Esophagus squamous epithelium (tissue), 5 donors: ENCODE results near the gene TPM1. TPM values are rescaled to one million over a fixed set of nuclear protein-coding genes. Genes with fewer than 3 reads are reported as not detected.

Source experiments
- DNase-seq: peaks from one replicate; lab custom pipeline; 2025; lab: John Stamatoyannopoulos, UW
- H3K27ac ChIP-seq, 4 donors: fragments of 200-600 bp; sonication (generic); one replicate each; pipeline ENCODE4 v1.5.1; 2016 to 2019; ENCODE audit warnings: mild to moderate bottlenecking in 1 of 4
- H3K27me3 ChIP-seq, 4 donors: fragments of 200-600 bp; sonication (generic); 1 replicate in 3 of 4; 2 replicates in 1 of 4; pipeline versions ENCODE4 v1.5.1 to v1.6.0; 2017 to 2021; ENCODE audit warnings: antibody characterized with exemption in 1 of 4
- H3K36me3 ChIP-seq, 3 donors: fragments of 200-600 bp; sonication (generic); one replicate each; pipeline ENCODE4 v1.5.1; 2016 to 2019
- H3K4me1 ChIP-seq, 3 donors: fragments of 200-600 bp; sonication (generic); one replicate each; pipeline ENCODE4 v1.5.1; 2017 to 2019
- H3K4me3 ChIP-seq, 4 donors: fragments of 200-600 bp; sonication (generic); 1 replicate in 3 of 4; 2 replicates in 1 of 4; pipeline ENCODE4 v1.5.1; 2016 to 2019; ENCODE audit warnings: mild to moderate bottlenecking in 2 of 4, moderate library complexity in 1 of 4
- H3K9me3 ChIP-seq, 3 donors: fragments of 200-600 bp; sonication (generic); one replicate each; pipeline ENCODE4 v1.5.1; 2016 to 2019
- POLR2A ChIP-seq, 4 donors: fragments of 450-650 bp; IDR thresholded peaks; one replicate each; pipeline ENCODE4 v1.6.1; 2017; ENCODE audit warnings: antibody characterized with exemption in 4 of 4, mild to moderate bottlenecking in 4 of 4, moderate library complexity in 3 of 4
- WGBS, 2 donors: methylation state at CpG; one replicate each; pipeline ENCODE4 v1.1.5; 2018; 5-methylcytosine and 5-hydroxymethylcytosine counted together
- intact Hi-C: fragments of 100-400 bp; cut with DNase I; formaldehyde crosslinking; loops from one replicate; pipeline ENCODE4 v1.15.0; 2022
- total RNA-seq, 4 donors: library from RNA; depleted of rRNA; stranded (reverse); fragments of >200 nt; gene quantifications; one replicate each; pipeline ENCODE4 v1.1.0, GENCODE V29; 2016
- TF ChIP-seq, protein P1 (sequence below), 6 experiments: fragments of 450-650 bp in 4 of 6; fragments of 200-600 bp in 2 of 6; sonication (generic) in 2 of 6; IDR thresholded peaks; one replicate each; pipeline ENCODE4 v1.5.1; 2016 to 2019; ENCODE audit warnings: antibody characterized with exemption in 6 of 6, mild to moderate bottlenecking in 4 of 6, moderate library complexity in 4 of 6
- donor health status: DM: yes; HTN: yes; CAD: no.

TPM1 gene
- total RNA-seq, 4 donors from 2014 or later: 44.3 to 680 (median 138) TPM

DNA sequence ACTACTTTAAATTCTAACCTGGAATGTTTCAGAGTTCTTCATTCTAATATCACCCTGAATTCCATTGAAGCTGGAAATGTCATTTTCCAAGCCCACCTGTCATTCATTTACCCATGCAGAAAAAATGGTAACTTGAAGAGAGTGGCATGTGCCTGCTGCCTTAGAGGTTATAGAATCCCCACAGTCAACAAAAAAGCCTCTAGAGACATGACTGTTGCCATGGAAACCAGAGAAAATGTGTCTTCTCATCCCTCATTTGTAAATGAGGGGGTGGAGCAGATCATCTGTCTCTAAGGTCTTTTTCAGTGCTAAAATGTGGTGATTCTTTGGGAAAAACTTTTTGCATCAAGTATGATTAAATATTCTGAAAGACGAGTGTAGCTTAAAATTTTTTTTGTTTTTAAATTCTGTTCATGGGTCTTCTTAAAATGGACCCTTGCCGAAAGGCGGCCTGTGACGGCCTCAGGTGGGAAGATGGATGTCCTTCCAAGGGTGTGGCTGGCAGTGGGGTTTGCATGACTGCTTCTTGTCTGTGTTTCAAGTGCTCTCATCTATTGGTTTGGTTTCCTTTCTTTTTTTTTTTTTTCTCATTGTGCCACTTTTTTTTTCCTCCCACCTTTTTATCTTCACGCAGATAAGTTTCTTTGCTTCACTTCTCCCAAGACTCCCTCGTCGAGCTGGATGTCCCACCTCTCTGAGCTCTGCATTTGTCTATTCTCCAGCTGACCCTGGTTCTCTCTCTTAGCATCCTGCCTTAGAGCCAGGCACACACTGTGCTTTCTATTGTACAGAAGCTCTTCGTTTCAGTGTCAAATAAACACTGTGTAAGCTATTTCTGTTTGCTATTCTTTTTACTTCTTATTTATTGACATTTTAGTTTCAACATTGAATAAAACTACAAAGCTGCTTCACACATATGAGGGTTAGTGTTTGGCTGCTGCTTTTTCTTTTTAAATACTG, 23.0 kb downstream of the TPM1 start:
- Histone ChIP-seq H3K4me1 (peaks cover 0 to 18% (median 0%) of the 10 kb centered on the region in 3 donors), H3K27me3 (no peaks in the 10 kb centered on the region), H3K27ac (peak overlapping the region in 2 of 4 donors; percentile 18 to 34), H3K4me3 (no peak overlapping the region), H3K36me3 (peaks cover 5 to 80% (median 16%) of the 10 kb centered on the region in 3 donors), H3K9me3 (no peaks in the 10 kb centered on the region)
- no peak for DNase-seq
- intact Hi-C loops: no loop called here
- 76 to 81% methylated on average over 8 of the region's 8 CpGs for WGBS, 2 donors
- no peak for TF ChIP-seq POLR2A (IDR thresholded peaks at IDR 0.05)
- TF ChIP-seq, protein P1, sequence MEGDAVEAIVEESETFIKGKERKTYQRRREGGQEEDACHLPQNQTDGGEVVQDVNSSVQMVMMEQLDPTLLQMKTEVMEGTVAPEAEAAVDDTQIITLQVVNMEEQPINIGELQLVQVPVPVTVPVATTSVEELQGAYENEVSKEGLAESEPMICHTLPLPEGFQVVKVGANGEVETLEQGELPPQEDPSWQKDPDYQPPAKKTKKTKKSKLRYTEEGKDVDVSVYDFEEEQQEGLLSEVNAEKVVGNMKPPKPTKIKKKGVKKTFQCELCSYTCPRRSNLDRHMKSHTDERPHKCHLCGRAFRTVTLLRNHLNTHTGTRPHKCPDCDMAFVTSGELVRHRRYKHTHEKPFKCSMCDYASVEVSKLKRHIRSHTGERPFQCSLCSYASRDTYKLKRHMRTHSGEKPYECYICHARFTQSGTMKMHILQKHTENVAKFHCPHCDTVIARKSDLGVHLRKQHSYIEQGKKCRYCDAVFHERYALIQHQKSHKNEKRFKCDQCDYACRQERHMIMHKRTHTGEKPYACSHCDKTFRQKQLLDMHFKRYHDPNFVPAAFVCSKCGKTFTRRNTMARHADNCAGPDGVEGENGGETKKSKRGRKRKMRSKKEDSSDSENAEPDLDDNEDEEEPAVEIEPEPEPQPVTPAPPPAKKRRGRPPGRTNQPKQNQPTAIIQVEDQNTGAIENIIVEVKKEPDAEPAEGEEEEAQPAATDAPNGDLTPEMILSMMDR (IDR thresholded peaks at IDR 0.05): no peak

DNA sequence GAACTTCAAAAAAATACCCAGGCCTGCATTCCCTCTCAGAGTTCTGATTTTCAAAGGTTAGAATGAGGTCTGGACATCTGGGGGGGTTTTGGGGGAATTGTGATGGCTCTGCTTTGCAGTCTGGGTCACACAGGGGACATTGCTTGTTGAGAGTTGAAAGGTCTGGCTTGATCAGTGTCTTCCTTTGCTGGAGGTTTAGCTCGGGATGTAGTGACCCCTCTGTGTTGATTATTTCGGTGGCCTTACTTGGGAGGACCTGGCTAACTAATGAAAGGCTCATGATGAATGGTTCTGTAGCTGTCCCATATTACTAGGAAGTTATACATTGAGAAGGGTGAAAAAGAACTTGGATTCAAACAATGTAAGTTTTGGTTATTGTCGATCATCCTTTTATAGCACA, 23.7 kb downstream of the TPM1 start:
- no peaks in the 10 kb centered on the region for H3K27me3 ChIP-seq
- H3K4me3 ChIP-seq: no peak overlapping the region
- TF ChIP-seq, protein P1 (IDR thresholded peaks at IDR 0.05): no peak
- no peak for TF ChIP-seq POLR2A (IDR thresholded peaks at IDR 0.05)
- no peaks in the 10 kb centered on the region for H3K9me3 ChIP-seq
- H3K4me1 ChIP-seq: peaks cover 0 to 13% (median 0%) of the 10 kb centered on the region in 3 donors
- peak overlapping the region in 2 of 4 donors; percentile 18 to 34 for H3K27ac ChIP-seq
- no peak for DNase-seq
- intact Hi-C loops: no loop called here
- H3K36me3 ChIP-seq: peaks cover 0 to 75% (median 9%) of the 10 kb centered on the region in 3 donors
- 66 to 86% methylated on average over 3 of the region's 3 CpGs for WGBS, 2 donors

DNA sequence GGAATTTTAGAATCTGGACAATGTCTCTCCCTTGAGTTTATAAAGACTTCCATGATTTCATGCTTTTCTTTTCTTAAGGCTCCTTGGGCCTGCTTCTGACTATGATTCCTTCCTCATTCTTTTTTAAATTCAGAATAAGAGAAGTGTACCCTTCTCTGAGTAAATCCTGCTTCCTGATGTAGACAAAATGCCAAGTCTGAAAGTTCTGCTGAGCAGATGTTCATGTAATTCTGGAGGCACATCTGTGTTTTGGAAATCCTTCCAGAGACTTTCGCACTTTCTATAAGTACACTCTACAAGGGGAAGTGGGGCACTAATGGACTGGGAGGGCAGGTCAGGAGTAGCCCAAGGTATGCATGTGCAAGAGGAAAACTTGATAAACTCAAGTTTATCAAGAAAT, 24.8 kb downstream of the TPM1 start:
- Histone ChIP-seq H3K4me1 (peaks cover 0 to 13% (median 0%) of the 10 kb centered on the region in 3 donors), H3K27me3 (no peaks in the 10 kb centered on the region), H3K27ac (peak overlapping the region in 2 of 4 donors; percentile 17 to 49), H3K9me3 (no peaks in the 10 kb centered on the region), H3K4me3 (no peak overlapping the region), H3K36me3 (peaks cover 0 to 69% (median 6%) of the 10 kb centered on the region in 3 donors)
- intact Hi-C loops: no loop called here
- TF ChIP-seq, protein P1 (IDR thresholded peaks at IDR 0.05): no peak
- no peak for TF ChIP-seq POLR2A (IDR thresholded peaks at IDR 0.05)
- 100% methylated on average over 1 of the region's 1 CpG for WGBS, 2 donors
- no peak for DNase-seq

DNA sequence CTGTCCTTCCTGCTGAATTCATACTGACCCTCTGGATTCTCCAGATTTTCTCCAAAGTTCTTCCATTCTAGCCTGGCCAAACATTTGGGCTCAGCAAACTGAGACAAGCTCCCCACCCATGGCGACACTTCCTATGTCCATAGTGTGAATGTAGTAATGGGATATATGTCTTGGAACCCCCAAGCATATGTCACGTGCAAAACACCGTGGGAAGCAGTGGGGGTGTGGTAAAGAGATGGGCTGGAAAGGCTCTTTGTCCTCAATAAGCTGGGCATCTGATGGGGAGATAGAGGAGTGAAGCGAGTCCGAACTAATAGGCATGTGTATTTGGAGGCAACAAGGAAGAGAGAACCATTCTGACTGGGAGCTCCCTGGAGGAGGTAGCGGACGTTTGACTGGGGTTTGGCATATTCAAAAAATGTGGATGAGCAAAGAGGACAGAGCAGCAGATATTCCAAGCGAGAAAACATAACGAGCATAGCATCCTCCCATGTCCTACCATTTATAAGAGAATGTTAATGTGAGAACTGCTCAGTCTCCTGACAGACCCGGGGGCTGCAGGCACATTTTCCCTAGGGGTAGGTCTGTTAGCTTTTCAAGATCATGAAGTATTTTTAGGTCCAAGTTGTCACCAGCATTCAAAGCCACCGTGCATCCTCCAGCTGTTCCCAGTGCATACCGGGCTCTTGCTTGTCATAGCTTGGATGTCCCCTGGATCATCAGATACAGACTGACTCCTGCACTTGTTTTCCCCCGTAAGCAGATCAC, 25.6 kb downstream of the TPM1 start:
- H3K4me1 ChIP-seq: peaks cover 0 to 13% (median 0%) of the 10 kb centered on the region in 3 donors
- H3K9me3 ChIP-seq: no peaks in the 10 kb centered on the region
- intact Hi-C loops: no loop called here
- peaks cover 0 to 61% (median 6%) of the 10 kb centered on the region in 3 donors for H3K36me3 ChIP-seq
- no peak for DNase-seq
- no peaks in the 10 kb centered on the region for H3K27me3 ChIP-seq
- H3K4me3 ChIP-seq: no peak overlapping the region
- WGBS, 2 donors: 81 to 90% methylated on average over 11 to 12 of the region's 13 CpGs
- TF ChIP-seq POLR2A (IDR thresholded peaks at IDR 0.05): no peak
- TF ChIP-seq, protein P1 (IDR thresholded peaks at IDR 0.05): no peak
- peak overlapping the region in 2 of 4 donors; percentile 21 to 49 for H3K27ac ChIP-seq
